ENCODE data around the gene LRP4.

DNA sequence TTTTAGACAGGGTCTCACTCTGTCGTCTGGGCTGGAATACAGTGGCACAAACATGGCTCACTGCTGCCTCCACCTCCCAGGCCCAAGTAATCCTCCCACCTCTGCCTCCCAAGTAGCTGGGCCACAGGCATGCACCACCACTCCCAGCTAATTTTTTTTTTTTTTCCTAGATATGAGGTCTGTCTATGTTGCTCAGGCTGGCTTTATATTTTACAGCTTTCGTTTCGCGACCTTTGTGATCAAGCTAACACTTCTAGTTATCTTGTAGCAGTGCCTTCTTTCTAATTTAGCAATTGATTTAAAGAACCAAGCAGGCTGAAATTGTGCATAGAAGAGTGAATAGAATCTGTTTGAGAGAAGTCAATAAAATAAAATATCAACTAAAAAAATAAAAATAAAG, 83.5 kb downstream of the LRP4 start:
- TF ChIP-seq, protein P1, sequence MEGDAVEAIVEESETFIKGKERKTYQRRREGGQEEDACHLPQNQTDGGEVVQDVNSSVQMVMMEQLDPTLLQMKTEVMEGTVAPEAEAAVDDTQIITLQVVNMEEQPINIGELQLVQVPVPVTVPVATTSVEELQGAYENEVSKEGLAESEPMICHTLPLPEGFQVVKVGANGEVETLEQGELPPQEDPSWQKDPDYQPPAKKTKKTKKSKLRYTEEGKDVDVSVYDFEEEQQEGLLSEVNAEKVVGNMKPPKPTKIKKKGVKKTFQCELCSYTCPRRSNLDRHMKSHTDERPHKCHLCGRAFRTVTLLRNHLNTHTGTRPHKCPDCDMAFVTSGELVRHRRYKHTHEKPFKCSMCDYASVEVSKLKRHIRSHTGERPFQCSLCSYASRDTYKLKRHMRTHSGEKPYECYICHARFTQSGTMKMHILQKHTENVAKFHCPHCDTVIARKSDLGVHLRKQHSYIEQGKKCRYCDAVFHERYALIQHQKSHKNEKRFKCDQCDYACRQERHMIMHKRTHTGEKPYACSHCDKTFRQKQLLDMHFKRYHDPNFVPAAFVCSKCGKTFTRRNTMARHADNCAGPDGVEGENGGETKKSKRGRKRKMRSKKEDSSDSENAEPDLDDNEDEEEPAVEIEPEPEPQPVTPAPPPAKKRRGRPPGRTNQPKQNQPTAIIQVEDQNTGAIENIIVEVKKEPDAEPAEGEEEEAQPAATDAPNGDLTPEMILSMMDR (conservative IDR thresholded peaks at IDR 0.05; ENCODE audit: low read length) = no peak
- no peak for TF ChIP-seq EZH2phosphoT487 (IDR thresholded peaks at IDR 0.05; ENCODE audit: borderline replicate concordance)

All from Loucy (cell line).